SK-N-SH treated with all-trans-retinoic acid at 6 μM for 48 hours (cell line): Measurements from ENCODE around the gene ASB2.

Experiments used
- ATAC-seq: fragments of 200-7000 bp; cut with Tn5 transposase; 3 replicates; pipeline ENCODE4 v1.9.1; 2020; ENCODE audit warnings: mild to moderate bottlenecking, moderate library complexity
- ARNTL ChIP-seq: fragments of 450-650 bp; formaldehyde crosslinking; IDR thresholded peaks from 2 replicates; pipeline ENCODE4 v1.5.0; 2020; ENCODE audit warnings: low read depth, mild to moderate bottlenecking, moderate library complexity, borderline replicate concordance
- CREB5 ChIP-seq: fragments of 250-450 bp; sonication (Bioruptor Pico); IDR thresholded peaks from 2 replicates; pipeline ENCODE4 v1.5.1; 2020; ENCODE audit warnings: low read depth, mild to moderate bottlenecking, moderate library complexity
- CSRNP3 ChIP-seq: fragments of 250-450 bp; sonication (Bioruptor Pico); IDR thresholded peaks from 2 replicates; pipeline ENCODE4 v1.5.1; 2021; ENCODE audit warnings: mild to moderate bottlenecking, moderate library complexity
- GLIS3 ChIP-seq: fragments of 250-450 bp; sonication (Bioruptor Pico); IDR thresholded peaks from 2 replicates; pipeline ENCODE4 v1.5.0; 2020; ENCODE audit warnings: mild to moderate bottlenecking, moderate library complexity
- ISL1 ChIP-seq: fragments of 250-450 bp; sonication (Bioruptor Pico); IDR thresholded peaks from 2 replicates; pipeline ENCODE4 v2.1.2; 2022; ENCODE audit warnings: mild to moderate bottlenecking, moderate library complexity
- OSR1 ChIP-seq: fragments of 250-450 bp; sonication (Bioruptor Pico); IDR thresholded peaks from 2 replicates; pipeline ENCODE4 v1.8.0; 2022; ENCODE audit warnings: moderate library complexity, mild to moderate bottlenecking, inconsistent platforms
- PATZ1 ChIP-seq: fragments of 250-450 bp; sonication (Bioruptor Pico); IDR thresholded peaks from 2 replicates; pipeline ENCODE4 v1.8.0; 2020; ENCODE audit warnings: mild to moderate bottlenecking, moderate library complexity, borderline replicate concordance
- PPARA ChIP-seq: fragments of 250-450 bp; sonication (Bioruptor Pico); IDR thresholded peaks from 2 replicates; pipeline ENCODE4 v1.5.0; 2020; ENCODE audit warnings: mild to moderate bottlenecking, borderline replicate concordance
- RARB ChIP-seq: fragments of 250-450 bp; sonication (Bioruptor Pico); IDR thresholded peaks from 2 replicates; pipeline ENCODE4 v1.8.0; 2021; ENCODE audit warnings: mild to moderate bottlenecking, moderate library complexity
- TCF4 ChIP-seq: fragments of 250-450 bp; sonication (Bioruptor Pico); IDR thresholded peaks from 2 replicates; pipeline ENCODE4 v1.8.0; 2021; ENCODE audit warnings: mild to moderate bottlenecking, moderate library complexity, borderline replicate concordance
- TOX ChIP-seq: fragments of 250-450 bp; sonication (Bioruptor Pico); IDR thresholded peaks from 2 replicates; pipeline ENCODE4 v1.8.0; 2021; ENCODE audit warnings: mild to moderate bottlenecking, moderate library complexity, borderline replicate concordance
- ZC3H10 ChIP-seq: fragments of 250-450 bp; sonication (Bioruptor Pico); IDR thresholded peaks from 2 replicates; pipeline ENCODE4 v1.5.1; 2021; ENCODE audit warnings: mild to moderate bottlenecking, moderate library complexity
- ZFP30 ChIP-seq: fragments of 450-650 bp; formaldehyde crosslinking; IDR thresholded peaks from 2 replicates; pipeline ENCODE4 v1.5.0; 2022; ENCODE audit warnings: mild to moderate bottlenecking, moderate library complexity
- ZNF70 ChIP-seq: fragments of 450-650 bp; formaldehyde crosslinking; IDR thresholded peaks from 2 replicates; pipeline ENCODE4 v1.5.0; 2020; ENCODE audit warnings: mild to moderate bottlenecking, moderate library complexity
- ZNF8 ChIP-seq: fragments of 450-650 bp; formaldehyde crosslinking; IDR thresholded peaks from 2 replicates; pipeline ENCODE4 v1.5.0; 2020; ENCODE audit warnings: mild to moderate bottlenecking, moderate library complexity
- TF ChIP-seq, protein P1 (sequence below): fragments of 250-450 bp; sonication (Bioruptor Pico); IDR thresholded peaks from 2 replicates; pipeline ENCODE4 v1.5.0; 2020; ENCODE audit warnings: mild to moderate bottlenecking, moderate library complexity

ASB2 gene

DNA sequence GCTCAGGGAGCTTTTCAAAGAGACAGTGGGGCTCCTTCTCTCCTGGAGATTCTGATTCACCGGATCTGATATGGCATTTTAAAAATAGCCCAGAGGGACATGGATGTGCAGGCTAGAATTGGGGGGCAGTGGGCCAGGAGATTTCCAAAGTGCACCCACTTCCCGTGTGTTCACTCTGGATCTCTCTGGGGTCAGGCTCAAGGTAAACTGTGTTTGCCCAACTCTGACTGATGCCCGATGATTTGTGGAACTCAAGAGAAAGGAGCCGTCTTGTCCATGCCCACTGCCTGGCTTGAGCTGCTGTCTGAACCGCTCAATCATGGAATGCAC lies 31.3 kb downstream of the ASB2 start:
- ATAC-seq: no peak
- TF ChIP-seq, protein P1, sequence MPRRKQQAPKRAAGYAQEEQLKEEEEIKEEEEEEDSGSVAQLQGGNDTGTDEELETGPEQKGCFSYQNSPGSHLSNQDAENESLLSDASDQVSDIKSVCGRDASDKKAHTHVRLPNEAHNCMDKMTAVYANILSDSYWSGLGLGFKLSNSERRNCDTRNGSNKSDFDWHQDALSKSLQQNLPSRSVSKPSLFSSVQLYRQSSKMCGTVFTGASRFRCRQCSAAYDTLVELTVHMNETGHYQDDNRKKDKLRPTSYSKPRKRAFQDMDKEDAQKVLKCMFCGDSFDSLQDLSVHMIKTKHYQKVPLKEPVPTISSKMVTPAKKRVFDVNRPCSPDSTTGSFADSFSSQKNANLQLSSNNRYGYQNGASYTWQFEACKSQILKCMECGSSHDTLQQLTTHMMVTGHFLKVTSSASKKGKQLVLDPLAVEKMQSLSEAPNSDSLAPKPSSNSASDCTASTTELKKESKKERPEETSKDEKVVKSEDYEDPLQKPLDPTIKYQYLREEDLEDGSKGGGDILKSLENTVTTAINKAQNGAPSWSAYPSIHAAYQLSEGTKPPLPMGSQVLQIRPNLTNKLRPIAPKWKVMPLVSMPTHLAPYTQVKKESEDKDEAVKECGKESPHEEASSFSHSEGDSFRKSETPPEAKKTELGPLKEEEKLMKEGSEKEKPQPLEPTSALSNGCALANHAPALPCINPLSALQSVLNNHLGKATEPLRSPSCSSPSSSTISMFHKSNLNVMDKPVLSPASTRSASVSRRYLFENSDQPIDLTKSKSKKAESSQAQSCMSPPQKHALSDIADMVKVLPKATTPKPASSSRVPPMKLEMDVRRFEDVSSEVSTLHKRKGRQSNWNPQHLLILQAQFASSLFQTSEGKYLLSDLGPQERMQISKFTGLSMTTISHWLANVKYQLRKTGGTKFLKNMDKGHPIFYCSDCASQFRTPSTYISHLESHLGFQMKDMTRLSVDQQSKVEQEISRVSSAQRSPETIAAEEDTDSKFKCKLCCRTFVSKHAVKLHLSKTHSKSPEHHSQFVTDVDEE (CRISPR knock-in tag): no peak
- no peak for TF ChIP-seq GLIS3 (CRISPR knock-in tag)
- TF ChIP-seq ISL1 (CRISPR knock-in tag): no peak
- no peak for TF ChIP-seq RARB (CRISPR knock-in tag)
- no peak for TF ChIP-seq ZNF8 (CRISPR knock-in tag)
- TF ChIP-seq, all 23 proteins: peak for 0

DNA sequence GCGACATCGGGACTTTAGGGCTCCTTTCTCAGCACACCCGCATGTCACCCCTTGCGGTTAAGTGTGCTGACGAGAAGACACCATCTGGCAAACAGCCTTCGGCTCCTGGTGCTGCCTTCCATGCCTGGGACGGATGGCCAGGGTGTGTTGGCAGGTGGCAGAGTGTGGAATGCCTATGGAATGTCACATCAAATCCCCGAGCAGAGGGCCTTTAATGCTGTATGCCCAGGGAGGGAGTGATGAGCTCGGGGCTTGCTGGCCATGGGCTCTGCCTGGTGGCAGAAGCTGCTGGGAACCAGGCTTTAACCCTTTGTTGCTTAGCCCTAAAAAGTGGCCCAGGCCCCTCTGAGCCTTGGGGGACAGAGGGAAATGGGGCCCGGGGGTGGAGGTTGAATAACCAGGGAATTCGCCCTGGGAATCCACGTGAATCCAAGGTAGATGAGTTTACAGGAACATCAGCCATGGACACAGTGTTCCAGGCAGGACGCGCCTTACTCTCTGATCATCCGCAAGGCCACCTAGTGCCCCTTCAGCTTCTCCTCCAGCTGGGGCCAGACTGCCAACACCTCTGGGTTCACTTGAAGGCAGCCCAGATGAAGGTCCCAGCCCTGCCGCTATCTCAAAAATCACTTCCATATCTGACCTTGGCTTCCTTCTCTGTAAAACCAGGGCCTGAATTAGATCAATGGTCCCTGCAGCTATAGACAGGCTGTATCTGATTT lies 31.9 kb downstream of the ASB2 start:
- no peak for ATAC-seq
- TF ChIP-seq PPARA (CRISPR knock-in tag) (no peak), ARNTL (CRISPR knock-in tag) (no peak), TCF4 (CRISPR knock-in tag) (no peak)

DNA sequence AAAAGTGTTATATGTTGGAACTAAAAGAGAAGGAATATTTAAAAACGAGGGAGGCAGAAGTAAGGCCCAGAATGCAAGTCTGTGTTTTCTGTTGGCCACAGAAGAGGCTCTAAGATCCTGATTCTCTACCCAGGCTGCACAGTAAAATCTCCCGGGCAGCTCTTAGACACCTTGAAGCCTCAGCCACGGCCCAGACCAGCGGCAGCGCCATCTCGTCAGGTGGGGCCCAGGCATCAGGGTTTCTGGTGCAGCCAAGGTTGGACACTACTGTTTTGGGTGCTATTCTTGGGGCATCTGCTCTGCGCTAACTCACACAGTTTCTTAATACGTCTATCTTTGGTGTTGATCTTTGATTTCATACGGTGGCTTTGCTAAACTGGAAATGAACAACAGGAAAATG lies 32.4 kb downstream of the ASB2 start:
- no peak for ATAC-seq

DNA sequence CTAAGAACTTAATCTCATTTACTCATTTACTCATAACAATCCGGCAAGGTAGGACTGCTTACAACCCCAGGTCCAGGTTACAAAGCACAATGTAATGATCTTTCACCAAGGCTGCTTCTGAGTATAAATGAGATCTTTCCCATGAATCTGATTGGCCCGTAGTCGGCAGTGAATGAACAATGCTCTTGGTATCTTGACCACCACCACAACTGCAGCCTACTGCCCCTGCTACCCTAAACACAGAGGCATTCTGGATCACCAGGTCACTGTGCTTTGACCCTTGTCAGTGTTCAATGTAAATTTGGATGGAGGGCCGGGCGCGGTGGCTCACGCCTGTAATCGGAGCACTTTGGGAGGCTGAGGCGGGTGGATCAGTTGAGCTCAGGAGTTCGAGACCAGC lies 33.3 kb downstream of the ASB2 start:
- TF ChIP-seq ARNTL (CRISPR knock-in tag) (no peak), ZC3H10 (CRISPR knock-in tag) (no peak), OSR1 (CRISPR knock-in tag) (no peak), ZFP30 (CRISPR knock-in tag) (no peak), ISL1 (CRISPR knock-in tag) (no peak), PATZ1 (no peak), CSRNP3 (CRISPR knock-in tag) (no peak), GLIS3 (CRISPR knock-in tag) (no peak), TOX (CRISPR knock-in tag) (no peak), ZNF8 (CRISPR knock-in tag) (no peak), TCF4 (CRISPR knock-in tag) (no peak)
- TF ChIP-seq, protein P1 (CRISPR knock-in tag): no peak
- no peak for ATAC-seq

More for the DNA sequence above, 32.4 kb downstream of the ASB2 start:
- TF ChIP-seq OSR1 (CRISPR knock-in tag) (no peak), CREB5 (no peak), ZNF70 (CRISPR knock-in tag) (no peak)
